ENCODE results near the gene AP1G1.

AP1G1 gene

GRCh38 chr16:71852158-71852557, 43.5 kb upstream of the AP1G1 start:
- Mint-ChIP-seq H3K36me3 (ENCODE audit: low read depth) (peaks cover 46% of the 10 kb centered on the region), H3K9me3 (no peaks in the 10 kb centered on the region), H3K27ac (no peak overlapping the region), H3K27me3 (ENCODE audit: low read depth, poor library complexity) (no peaks in the 10 kb centered on the region), H3K4me3 (no peak overlapping the region), H3K4me1 (peaks cover 9% of the 10 kb centered on the region)
- no peak for TF ChIP-seq CTCF (IDR thresholded peaks at IDR 0.05)
- DNase-seq = no peak

- H3K27ac Mint-ChIP-seq = no peak overlapping the region
- DNase-seq = no peak
- H3K4me1 Mint-ChIP-seq = peaks cover 13% of the 10 kb centered on the region
- no peak overlapping the region for H3K4me3 Mint-ChIP-seq
- H3K27me3 Mint-ChIP-seq (ENCODE audit: low read depth, poor library complexity) = no peaks in the 10 kb centered on the region
- TF ChIP-seq CTCF (IDR thresholded peaks at IDR 0.05) = no peak
- peaks cover 46% of the 10 kb centered on the region for H3K36me3 Mint-ChIP-seq (ENCODE audit: low read depth)
- H3K9me3 Mint-ChIP-seq = no peaks in the 10 kb centered on the region
Observed at GRCh38 chr16:71851746-71852145, 43.1 kb upstream of the AP1G1 start.

- Mint-ChIP-seq H3K4me3 (no peak overlapping the region), H3K9me3 (no peaks in the 10 kb centered on the region), H3K27me3 (ENCODE audit: low read depth, poor library complexity) (peaks cover 7% of the 10 kb centered on the region), H3K27ac (no peak overlapping the region), H3K36me3 (ENCODE audit: low read depth) (peaks cover 34% of the 10 kb centered on the region), H3K4me1 (peaks cover 18% of the 10 kb centered on the region)
- no peak for DNase-seq
- TF ChIP-seq CTCF (IDR thresholded peaks at IDR 0.05) = no peak
Observed at GRCh38 chr16:71848622-71849021, 40.0 kb upstream of the AP1G1 start.

GRCh38 chr16:71847096-71847495, 38.5 kb upstream of the AP1G1 start:
- Mint-ChIP-seq H3K4me1 (peaks cover 18% of the 10 kb centered on the region), H3K36me3 (ENCODE audit: low read depth) (peaks cover 24% of the 10 kb centered on the region), H3K4me3 (peak overlapping the region; percentile 97), H3K27ac (no peak overlapping the region), H3K9me3 (no peaks in the 10 kb centered on the region), H3K27me3 (ENCODE audit: low read depth, poor library complexity) (peaks cover 13% of the 10 kb centered on the region)
- no peak for TF ChIP-seq CTCF (IDR thresholded peaks at IDR 0.05)
- DNase-seq = no peak

GRCh38 chr16:71846431-71846830, 37.8 kb upstream of the AP1G1 start:
- Mint-ChIP-seq H3K9me3 (no peaks in the 10 kb centered on the region), H3K27me3 (ENCODE audit: low read depth, poor library complexity) (peaks cover 15% of the 10 kb centered on the region), H3K4me1 (peaks cover 18% of the 10 kb centered on the region), H3K36me3 (ENCODE audit: low read depth) (peaks cover 24% of the 10 kb centered on the region), H3K27ac (peak overlapping the region; percentile 36), H3K4me3 (peak overlapping the region; percentile 97)
- TF ChIP-seq CTCF (IDR thresholded peaks at IDR 0.05) = no peak
- DNase-seq = peak; percentile 16

GRCh38 chr16:71845639-71846430, 37.2 kb upstream of the AP1G1 start, which contains the start of gene ATXN1L:
Gene ATXN1L (plus strand): TSS chr16:71845976. CDS start chr16:71849741, 3,765 bp downstream.
- peaks cover 18% of the 10 kb centered on the region for H3K4me1 Mint-ChIP-seq
- H3K36me3 Mint-ChIP-seq (ENCODE audit: low read depth) = peaks cover 24% of the 10 kb centered on the region
- H3K4me3 Mint-ChIP-seq = peak within 1 kb of the TSS; percentile 97
- H3K27me3 Mint-ChIP-seq (ENCODE audit: low read depth, poor library complexity) = peaks cover 15% of the 10 kb centered on the region
- no peaks in the 10 kb centered on the region for H3K9me3 Mint-ChIP-seq
- DNase-seq = peak; percentile 92
- peak within 1 kb of the TSS; percentile 90 for H3K27ac Mint-ChIP-seq
- no peak for TF ChIP-seq CTCF (IDR thresholded peaks at IDR 0.05)

Data from nephron progenitor cell (in vitro differentiated cells).